Activated naive CD8-positive, alpha-beta T cell treated with anti-CD3 and anti-CD28 coated beads, Interleukin-2, amount 10 ng/mL, durations not matched to agents 7 days and 5 days (primary cell): ENCODE results near the gene FBXO24. TPM values are rescaled to one million over a fixed set of nuclear protein-coding genes. Genes with fewer than 3 reads are reported as not detected.
A peak's percentile ranks its signal among the peaks of the same experiment; 100 is the strongest.

Source experiments
- ATAC-seq: fragments of 150-1000 bp; cut with Tn5 transposase; one replicate; pipeline ENCODE4 v1.10.0; 2021; ENCODE audit warnings: low read depth, moderate library complexity
- POLR2A ChIA-PET: fragments of 350-600 bp; sonication (Branson Sonifier 250); formaldehyde crosslinking; loops from one replicate; lab custom pipeline; 2021; ENCODE audit warnings: antibody characterized with exemption; lab: Charles Lee
- DNase-seq: peaks from one replicate; pipeline ENCODE4 v3.0.0; 2021
- H3K27ac Mint-ChIP-seq: one replicate; pipeline ENCODE4 v1.8.0; 2022; ENCODE audit warnings: mild to moderate bottlenecking, mixed read lengths
- H3K27me3 Mint-ChIP-seq: one replicate; pipeline ENCODE4 v1.8.0; 2022; ENCODE audit warnings: mild to moderate bottlenecking, moderate library complexity, mixed read lengths
- H3K36me3 Mint-ChIP-seq: one replicate; pipeline ENCODE4 v1.8.0; 2021; ENCODE audit warnings: mild to moderate bottlenecking, mixed read lengths
- H3K4me1 Mint-ChIP-seq: one replicate; pipeline ENCODE4 v1.8.0; 2021; ENCODE audit warnings: mixed read lengths
- H3K4me3 Mint-ChIP-seq: one replicate; pipeline ENCODE4 v1.8.0; 2022; ENCODE audit warnings: mild to moderate bottlenecking, moderate library complexity, mixed read lengths
- H3K9me3 Mint-ChIP-seq: one replicate; pipeline ENCODE4 v1.8.0; 2021; ENCODE audit warnings: mixed read lengths
- total RNA-seq, 2 experiments: library from RNA; stranded (reverse); gene quantifications; one replicate each; pipeline ENCODE4 v1.2.3, GENCODE V29; 2021

FBXO24 gene
- total RNA-seq, 2 experiments from 2014 or later = 1.1 to 1.2 TPM

GRCh38 chr7:100591596-100591995 lies 5.5 kb downstream of the FBXO24 start:
- POLR2A ChIA-PET = no interaction called here
- H3K36me3 Mint-ChIP-seq = no peaks in the 10 kb centered on the region
- H3K27ac Mint-ChIP-seq = no peak overlapping the region
- H3K9me3 Mint-ChIP-seq = no peaks in the 10 kb centered on the region
- ATAC-seq (no peak), DNase-seq (no peak)
- H3K4me3 Mint-ChIP-seq = no peak overlapping the region
- H3K4me1 Mint-ChIP-seq = peaks cover 8% of the 10 kb centered on the region
- peaks cover 13% of the 10 kb centered on the region for H3K27me3 Mint-ChIP-seq

GRCh38 chr7:100595188-100595587 lies 9.1 kb downstream of the FBXO24 start:
- no peak overlapping the region for H3K27ac Mint-ChIP-seq
- ATAC-seq (no peak), DNase-seq (no peak)
- no peaks in the 10 kb centered on the region for H3K36me3 Mint-ChIP-seq
- H3K27me3 Mint-ChIP-seq = peaks cover 5% of the 10 kb centered on the region
- H3K9me3 Mint-ChIP-seq = no peaks in the 10 kb centered on the region
- peaks cover 11% of the 10 kb centered on the region for H3K4me1 Mint-ChIP-seq
- POLR2A ChIA-PET = interaction anchor here (1.4 to 2.2 kb wide), 2 partner anchors 8 to 9 kb away, joined by 6 read pairs; partner anchors contain the start of genes FBXO24 and LRCH4
- no peak overlapping the region for H3K4me3 Mint-ChIP-seq

GRCh38 chr7:100598425-100598824 lies 12.3 kb downstream of the FBXO24 start:
- POLR2A ChIA-PET = interaction anchor here (0.7 to 4.0 kb wide), 5 partner anchors 12 to 120 kb away, joined by 3 to 26 read pairs (median 4); partner anchors contain the start of genes FBXO24, LRCH4 and MOSPD3
- no peaks in the 10 kb centered on the region for H3K36me3 Mint-ChIP-seq
- peak; percentile 51 for ATAC-seq
- no peak for DNase-seq
- H3K4me3 Mint-ChIP-seq = peak overlapping the region; percentile 44
- peaks cover 2% of the 10 kb centered on the region for H3K27me3 Mint-ChIP-seq
- H3K27ac Mint-ChIP-seq = peak overlapping the region; percentile 49
- no peaks in the 10 kb centered on the region for H3K9me3 Mint-ChIP-seq
- H3K4me1 Mint-ChIP-seq = peaks cover 18% of the 10 kb centered on the region

GRCh38 chr7:100599911-100600729 lies 14.0 kb downstream of the FBXO24 start:
- no peaks in the 10 kb centered on the region for H3K9me3 Mint-ChIP-seq
- POLR2A ChIA-PET = interaction anchor here (2.6 to 4.0 kb wide), 2 partner anchors 14 to 17 kb away, joined by 16 to 26 read pairs; partner anchors contain the start of genes FBXO24 and LRCH4
- no peak for DNase-seq
- peaks cover 1% of the 10 kb centered on the region for H3K27me3 Mint-ChIP-seq
- peaks cover 24% of the 10 kb centered on the region for H3K4me1 Mint-ChIP-seq
- no peak for ATAC-seq
- no peak overlapping the region for H3K27ac Mint-ChIP-seq
- no peaks in the 10 kb centered on the region for H3K36me3 Mint-ChIP-seq
- no peak overlapping the region for H3K4me3 Mint-ChIP-seq

- H3K9me3 Mint-ChIP-seq = no peaks in the 10 kb centered on the region
- ATAC-seq (no peak), DNase-seq (no peak)
- H3K36me3 Mint-ChIP-seq = no peaks in the 10 kb centered on the region
- H3K4me3 Mint-ChIP-seq = no peak overlapping the region
- H3K4me1 Mint-ChIP-seq = peaks cover 26% of the 10 kb centered on the region
- H3K27ac Mint-ChIP-seq = no peak overlapping the region
- POLR2A ChIA-PET = interaction anchor here (2.6 to 4.0 kb wide), 2 partner anchors 14 to 17 kb away, joined by 16 to 26 read pairs; partner anchors contain the start of genes FBXO24 and LRCH4
- H3K27me3 Mint-ChIP-seq = peaks cover 3% of the 10 kb centered on the region
These were observed 14.6 kb downstream of the FBXO24 start for GRCh38 chr7:100600730-100601038.

- Mint-ChIP-seq H3K4me1 (peaks cover 33% of the 10 kb centered on the region), H3K27ac (peak overlapping the region; percentile 93), H3K27me3 (peaks cover 11% of the 10 kb centered on the region), H3K4me3 (peak overlapping the region; percentile 89), H3K36me3 (no peaks in the 10 kb centered on the region), H3K9me3 (no peaks in the 10 kb centered on the region)
- DNase-seq (no peak), ATAC-seq (no peak)
- POLR2A ChIA-PET = interaction anchor here (0.6 to 5.6 kb wide), 5 partner anchors 9 to 102 kb away, joined by 3 to 56 read pairs (median 6); partner anchors contain the start of genes FBXO24, LRCH4 and POP7
These were observed 17.0 kb downstream of the FBXO24 start for GRCh38 chr7:100602889-100603725.

GRCh38 chr7:100603726-100604027 lies 17.5 kb downstream of the FBXO24 start:
- ATAC-seq (no peak), DNase-seq (no peak)
- peaks cover 11% of the 10 kb centered on the region for H3K27me3 Mint-ChIP-seq
- POLR2A ChIA-PET = interaction anchor here (0.6 to 5.6 kb wide), 6 partner anchors 9 to 124 kb away, joined by 3 to 56 read pairs (median 6); partner anchors contain the start of genes FBXO24, LRCH4 and POP7
- peaks cover 28% of the 10 kb centered on the region for H3K4me1 Mint-ChIP-seq
- H3K9me3 Mint-ChIP-seq = no peaks in the 10 kb centered on the region
- no peaks in the 10 kb centered on the region for H3K36me3 Mint-ChIP-seq
- H3K4me3 Mint-ChIP-seq = peak overlapping the region; percentile 89
- H3K27ac Mint-ChIP-seq = peak overlapping the region; percentile 93

GRCh38 chr7:100604028-100604975 lies 18.2 kb downstream of the FBXO24 start:
- Mint-ChIP-seq H3K9me3 (no peaks in the 10 kb centered on the region), H3K4me1 (peaks cover 26% of the 10 kb centered on the region), H3K27ac (peak overlapping the region; percentile 93), H3K36me3 (no peaks in the 10 kb centered on the region), H3K27me3 (peaks cover 11% of the 10 kb centered on the region), H3K4me3 (peak overlapping the region; percentile 89)
- DNase-seq (peak; percentile 90), ATAC-seq (peak; percentile 80)
- POLR2A ChIA-PET = interaction anchor here (0.6 to 5.6 kb wide), 9 partner anchors 10 to 125 kb away, joined by 3 to 56 read pairs (median 5); partner anchors contain the start of genes FBXO24, LRCH4 and POP7

- POLR2A ChIA-PET = interaction anchor here (0.9 to 5.6 kb wide), 7 partner anchors 10 to 101 kb away, joined by 3 to 56 read pairs (median 4); partner anchors contain the start of genes FBXO24, LRCH4 and POP7
- ATAC-seq (peak; percentile 11), DNase-seq (peak; percentile 57)
- peaks cover 26% of the 10 kb centered on the region for H3K4me1 Mint-ChIP-seq
- peak overlapping the region; percentile 70 for H3K27ac Mint-ChIP-seq
- peaks cover 14% of the 10 kb centered on the region for H3K27me3 Mint-ChIP-seq
- H3K36me3 Mint-ChIP-seq = no peaks in the 10 kb centered on the region
- H3K9me3 Mint-ChIP-seq = no peaks in the 10 kb centered on the region
- H3K4me3 Mint-ChIP-seq = peak overlapping the region; percentile 88
These were observed 19.1 kb downstream of the FBXO24 start for GRCh38 chr7:100604976-100605911.

GRCh38 chr7:100606313-100606712 lies 20.2 kb downstream of the FBXO24 start:
- H3K27me3 Mint-ChIP-seq = peaks cover 14% of the 10 kb centered on the region
- H3K36me3 Mint-ChIP-seq = no peaks in the 10 kb centered on the region
- H3K4me1 Mint-ChIP-seq = peaks cover 29% of the 10 kb centered on the region
- ATAC-seq = no peak
- H3K9me3 Mint-ChIP-seq = no peaks in the 10 kb centered on the region
- no peak for DNase-seq
- no peak overlapping the region for H3K4me3 Mint-ChIP-seq
- H3K27ac Mint-ChIP-seq = no peak overlapping the region
- POLR2A ChIA-PET = interaction anchor here (0.7 to 5.6 kb wide), 3 partner anchors 22 to 453 kb away, joined by 3 to 56 read pairs (median 3); partner anchors contain the start of genes FBXO24 and LRCH4

GRCh38 chr7:100607111-100607510 lies 21.0 kb downstream of the FBXO24 start:
- no peak for ATAC-seq

More at GRCh38 chr7:100607111-100607510, 21.0 kb downstream of the FBXO24 start:
- DNase-seq = no peak
- POLR2A ChIA-PET = interaction anchor here (0.7 to 5.6 kb wide), 3 partner anchors 21 to 452 kb away, joined by 3 to 56 read pairs (median 3); partner anchors contain the start of genes FBXO24 and LRCH4
- H3K4me1 Mint-ChIP-seq = peaks cover 29% of the 10 kb centered on the region
- H3K4me3 Mint-ChIP-seq = no peak overlapping the region
- no peaks in the 10 kb centered on the region for H3K36me3 Mint-ChIP-seq
- peaks cover 14% of the 10 kb centered on the region for H3K27me3 Mint-ChIP-seq
- no peak overlapping the region for H3K27ac Mint-ChIP-seq
- no peaks in the 10 kb centered on the region for H3K9me3 Mint-ChIP-seq
